Measurements from ENCODE around the gene ZNF438. TPM values are rescaled to one million over a fixed set of nuclear protein-coding genes. Genes with fewer than 3 reads are reported as not detected.

The ZNF438 gene
- total RNA-seq, 2 donors from 2014 or later = 1.9 TPM

DNA sequence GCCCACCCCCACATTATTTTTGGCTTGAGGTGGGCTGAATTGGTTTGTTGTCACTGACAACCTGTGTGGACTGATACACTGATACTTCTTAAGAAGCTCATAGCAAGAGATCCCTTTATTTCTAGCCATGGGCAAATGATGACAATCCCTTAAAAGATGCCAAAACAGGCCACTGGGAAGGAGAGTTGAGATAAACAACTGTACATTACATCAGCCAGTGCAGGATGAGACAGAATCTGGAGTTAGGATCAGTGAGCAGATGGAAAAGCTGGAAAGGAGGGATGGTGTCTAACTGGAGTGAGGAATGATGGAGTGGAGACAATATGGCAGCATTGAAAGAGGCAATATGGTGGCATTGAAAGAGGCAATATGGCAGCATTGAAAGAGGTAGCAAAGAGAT lies 206.2 kb downstream of the ZNF438 start:
- Mint-ChIP-seq H3K4me3 (no peak overlapping the region), H3K9me3 (no peaks in the 10 kb centered on the region), H3K36me3 (no peaks in the 10 kb centered on the region), H3K27ac (no peak overlapping the region), H3K27me3 (peaks cover 5 to 16% of the 10 kb centered on the region in 2 donors), H3K4me1 (ENCODE audit: low read depth in 2 of 2) (no peaks in the 10 kb centered on the region)
- no peak for DNase-seq (ENCODE audit: low spot score)
- ATAC-seq = no peak

DNA sequence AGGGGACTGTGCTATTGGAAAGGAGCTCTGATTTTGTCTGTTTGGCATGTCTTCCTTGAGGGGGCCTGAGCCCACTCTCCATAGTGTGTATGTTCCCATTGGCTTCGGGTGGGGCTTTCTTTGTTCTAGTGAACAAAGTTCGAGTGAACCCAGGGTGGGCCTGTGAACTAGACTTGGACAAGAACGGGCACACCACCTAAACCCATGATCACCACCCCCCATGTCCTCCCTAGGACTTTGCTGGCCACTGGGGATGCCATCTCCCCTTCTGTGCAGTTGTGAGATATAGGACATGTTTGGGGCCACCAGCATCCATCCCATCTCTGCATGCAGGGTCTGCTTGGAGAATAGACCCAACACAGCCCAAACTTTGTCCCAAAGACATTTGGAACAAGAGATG lies 206.6 kb downstream of the ZNF438 start:
- Mint-ChIP-seq H3K27me3 (peaks cover 5 to 16% of the 10 kb centered on the region in 2 donors), H3K9me3 (no peaks in the 10 kb centered on the region), H3K36me3 (no peaks in the 10 kb centered on the region), H3K4me1 (ENCODE audit: low read depth in 2 of 2) (peaks cover 0 to 4% of the 10 kb centered on the region in 2 donors), H3K27ac (no peak overlapping the region), H3K4me3 (no peak overlapping the region)
- ATAC-seq = no peak
- no peak for DNase-seq (ENCODE audit: low spot score)

DNA sequence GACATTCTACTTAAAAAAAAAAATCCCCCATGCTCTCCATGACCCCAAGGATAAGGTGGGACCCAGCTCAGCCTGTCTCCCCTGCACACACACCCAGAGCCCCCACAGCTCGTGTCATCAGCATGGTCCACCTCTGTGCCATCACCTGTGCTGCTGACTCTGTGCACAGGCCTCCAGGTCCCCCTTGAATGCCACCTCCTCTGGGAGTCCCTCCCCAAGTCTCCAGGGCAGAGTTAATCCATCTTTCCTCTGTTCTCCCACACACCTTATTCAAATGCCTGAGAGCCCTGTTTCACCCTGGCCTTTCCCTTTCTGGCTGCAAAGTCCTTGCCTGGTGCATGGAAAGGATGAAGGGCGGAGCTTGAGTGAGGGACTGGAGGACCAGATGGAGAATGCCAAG lies 208.0 kb downstream of the ZNF438 start:
- Mint-ChIP-seq H3K4me3 (no peak overlapping the region), H3K4me1 (ENCODE audit: low read depth in 2 of 2) (peaks cover 0 to 5% of the 10 kb centered on the region in 2 donors), H3K36me3 (no peaks in the 10 kb centered on the region), H3K27me3 (peaks cover 5 to 16% of the 10 kb centered on the region in 2 donors), H3K27ac (no peak overlapping the region), H3K9me3 (no peaks in the 10 kb centered on the region)
- ATAC-seq (no peak), DNase-seq (ENCODE audit: low spot score) (no peak)

DNA sequence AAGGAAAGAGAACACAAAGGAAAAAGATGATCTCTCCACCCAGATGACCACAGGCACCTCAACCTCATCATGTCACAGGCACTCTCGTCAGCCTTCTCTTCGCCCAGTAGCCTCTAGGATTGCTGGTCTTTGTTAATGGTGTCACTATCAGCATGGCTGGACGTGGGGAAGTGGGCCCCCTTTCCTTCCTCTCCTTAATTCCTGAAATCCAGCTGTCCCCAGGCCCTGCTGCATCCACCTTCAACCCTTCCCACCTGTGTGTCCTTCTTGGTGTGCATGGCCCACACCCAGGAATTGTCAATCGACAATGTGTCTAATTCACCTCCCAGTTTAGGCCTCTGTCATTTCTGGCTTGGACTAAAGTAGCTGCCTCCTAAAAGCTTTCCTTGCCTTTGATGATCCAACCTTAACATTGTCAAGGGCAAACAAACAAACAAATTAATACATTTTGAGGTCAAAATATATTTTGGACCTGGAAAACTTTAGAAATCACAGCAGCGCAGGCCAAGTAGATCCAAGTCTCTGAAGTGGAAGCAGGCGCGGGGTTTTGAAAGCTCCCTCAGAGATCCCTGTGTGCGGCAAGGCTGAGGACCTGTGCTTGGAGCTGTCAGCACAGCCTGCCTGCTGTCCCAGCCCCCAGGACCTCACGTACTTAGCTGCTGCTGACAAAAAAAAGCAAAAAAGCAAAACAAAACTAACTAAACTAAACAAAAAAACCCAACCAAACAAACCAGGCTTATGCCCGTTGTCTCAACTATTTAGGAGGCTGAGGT lies 208.8 kb downstream of the ZNF438 start:
- Mint-ChIP-seq H3K4me1 (ENCODE audit: low read depth in 2 of 2) (peaks cover 0 to 5% of the 10 kb centered on the region in 2 donors), H3K36me3 (no peaks in the 10 kb centered on the region), H3K9me3 (no peaks in the 10 kb centered on the region), H3K4me3 (no peak overlapping the region), H3K27me3 (peaks cover 5 to 16% of the 10 kb centered on the region in 2 donors), H3K27ac (no peak overlapping the region)
- DNase-seq (ENCODE audit: low spot score) (no peak), ATAC-seq (no peak)

DNA sequence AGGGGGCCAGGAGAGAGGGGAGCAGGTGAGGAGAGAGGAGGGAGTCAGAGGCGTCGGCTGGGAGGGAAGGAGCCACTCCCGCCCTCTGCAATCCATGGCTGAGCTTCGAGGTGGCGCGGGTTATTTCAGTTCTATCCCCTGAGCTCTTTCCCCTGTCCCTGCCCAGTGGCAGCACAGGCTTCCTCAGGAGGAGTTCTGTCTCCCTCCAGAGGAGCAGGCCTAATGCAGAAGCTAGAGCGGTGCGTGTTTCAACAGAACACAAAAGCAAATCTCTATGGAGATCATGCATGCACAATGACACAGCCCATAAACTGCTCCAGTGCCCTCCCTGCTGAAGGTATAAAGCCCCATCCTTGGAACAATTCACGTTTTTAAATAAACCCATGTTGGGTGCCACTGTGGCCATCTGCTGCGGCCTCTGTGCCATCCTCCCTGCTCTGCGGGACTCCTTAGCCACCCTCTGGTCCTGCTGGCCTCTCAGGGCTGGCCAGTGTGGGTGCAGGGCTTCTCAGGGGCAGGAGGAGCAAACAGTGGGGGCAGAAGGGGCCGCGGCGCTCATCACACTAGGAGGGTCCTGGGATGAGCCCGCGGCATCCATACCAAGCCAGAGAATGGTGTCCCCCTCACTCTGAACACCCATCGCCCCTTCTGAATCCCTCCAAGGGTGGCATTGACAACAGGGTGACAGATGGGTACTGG lies 209.5 kb downstream of the ZNF438 start:
- Mint-ChIP-seq H3K4me1 (ENCODE audit: low read depth in 2 of 2) (peaks cover 0 to 5% of the 10 kb centered on the region in 2 donors), H3K4me3 (no peak overlapping the region), H3K27ac (no peak overlapping the region), H3K36me3 (no peaks in the 10 kb centered on the region), H3K27me3 (peaks cover 5 to 16% of the 10 kb centered on the region in 2 donors), H3K9me3 (no peaks in the 10 kb centered on the region)
- DNase-seq (ENCODE audit: low spot score) = no peak
- no peak for ATAC-seq

DNA sequence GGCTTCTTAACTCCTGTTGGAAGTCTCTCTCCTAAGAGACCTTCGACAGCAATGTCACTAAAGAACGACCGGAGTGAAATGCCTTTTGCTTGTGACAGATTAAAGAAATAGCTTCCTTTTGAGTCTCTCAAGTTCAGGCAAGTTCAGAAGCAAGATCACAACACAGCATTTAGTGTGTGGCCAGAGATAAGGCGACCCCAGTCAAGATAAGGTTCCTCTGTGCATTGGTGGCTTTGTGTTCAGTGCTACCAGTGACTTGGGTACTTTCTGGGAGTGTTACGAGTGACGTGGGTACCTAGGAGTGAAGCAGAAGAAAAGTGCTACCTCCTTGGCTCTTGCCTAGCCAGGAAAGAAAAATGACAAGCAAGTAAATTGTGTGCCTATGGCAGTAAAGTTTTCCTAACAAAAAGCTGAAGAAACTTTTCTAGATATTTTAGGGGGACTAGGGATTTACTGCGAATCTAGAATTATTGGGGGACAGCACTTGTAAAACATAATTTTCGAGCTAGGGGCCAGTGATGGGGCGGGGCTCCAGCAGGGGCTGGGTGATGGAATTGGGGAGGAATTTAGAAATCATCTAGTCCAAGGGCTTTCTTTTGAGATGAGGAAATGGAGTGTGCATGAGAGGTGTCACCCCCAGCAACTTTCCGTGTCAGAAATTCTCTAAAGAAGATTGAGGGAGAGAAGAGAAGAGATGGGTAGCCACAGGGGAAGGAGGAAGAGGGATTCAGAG lies 210.2 kb downstream of the ZNF438 start:
- no peak overlapping the region for H3K27ac Mint-ChIP-seq
- H3K36me3 Mint-ChIP-seq = no peaks in the 10 kb centered on the region
- H3K9me3 Mint-ChIP-seq = no peaks in the 10 kb centered on the region

DNA sequence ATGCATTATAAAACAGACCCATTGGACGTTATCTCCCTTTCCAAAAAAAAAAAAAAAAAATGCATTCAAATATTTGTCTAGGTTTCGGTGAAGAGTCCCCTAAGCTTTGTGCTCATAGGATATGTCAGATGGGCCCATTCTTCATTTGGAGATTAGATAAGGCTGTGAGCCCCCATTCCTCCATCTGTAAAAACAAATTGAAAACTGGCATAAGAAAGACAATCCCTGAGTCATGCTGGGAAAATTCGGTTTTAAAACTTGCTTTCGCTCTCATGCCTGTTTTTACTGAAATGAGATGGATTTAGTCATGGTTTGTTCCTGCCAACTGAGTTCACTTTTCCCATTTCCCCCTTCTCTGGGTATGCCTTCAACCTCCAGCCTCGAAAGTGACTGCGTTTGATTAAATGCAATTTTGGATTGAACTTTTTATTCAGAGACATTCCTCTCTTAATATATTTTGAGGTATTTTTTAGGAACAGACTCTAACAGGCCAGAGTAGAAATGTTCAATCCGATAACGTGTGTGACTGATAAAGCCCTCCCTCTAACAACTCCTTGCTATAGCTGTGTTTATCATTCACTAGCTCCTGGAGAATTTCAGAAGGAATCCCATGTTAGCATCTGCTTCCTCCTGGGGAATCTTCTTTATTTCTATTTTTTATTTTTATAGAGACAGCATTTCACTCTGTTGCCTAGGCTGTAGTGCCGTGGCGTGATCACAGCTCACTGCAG lies 211.2 kb downstream of the ZNF438 start:
- no peaks in the 10 kb centered on the region for H3K36me3 Mint-ChIP-seq
- H3K4me1 Mint-ChIP-seq (ENCODE audit: low read depth in 2 of 2) = peaks cover 0 to 5% of the 10 kb centered on the region in 2 donors
- H3K9me3 Mint-ChIP-seq = no peaks in the 10 kb centered on the region
- DNase-seq (ENCODE audit: low spot score) (no peak), ATAC-seq (no peak)
- H3K27me3 Mint-ChIP-seq = peaks cover 3 to 10% of the 10 kb centered on the region in 2 donors
- H3K27ac Mint-ChIP-seq = no peak overlapping the region
- H3K4me3 Mint-ChIP-seq = no peak overlapping the region

More for the DNA sequence above, 210.2 kb downstream of the ZNF438 start:
- peaks cover 5 to 16% of the 10 kb centered on the region in 2 donors for H3K27me3 Mint-ChIP-seq
- DNase-seq (ENCODE audit: low spot score) (no peak), ATAC-seq (no peak)
- H3K4me3 Mint-ChIP-seq = no peak overlapping the region
- H3K4me1 Mint-ChIP-seq (ENCODE audit: low read depth in 2 of 2) = peaks cover 0 to 5% of the 10 kb centered on the region in 2 donors

DNA sequence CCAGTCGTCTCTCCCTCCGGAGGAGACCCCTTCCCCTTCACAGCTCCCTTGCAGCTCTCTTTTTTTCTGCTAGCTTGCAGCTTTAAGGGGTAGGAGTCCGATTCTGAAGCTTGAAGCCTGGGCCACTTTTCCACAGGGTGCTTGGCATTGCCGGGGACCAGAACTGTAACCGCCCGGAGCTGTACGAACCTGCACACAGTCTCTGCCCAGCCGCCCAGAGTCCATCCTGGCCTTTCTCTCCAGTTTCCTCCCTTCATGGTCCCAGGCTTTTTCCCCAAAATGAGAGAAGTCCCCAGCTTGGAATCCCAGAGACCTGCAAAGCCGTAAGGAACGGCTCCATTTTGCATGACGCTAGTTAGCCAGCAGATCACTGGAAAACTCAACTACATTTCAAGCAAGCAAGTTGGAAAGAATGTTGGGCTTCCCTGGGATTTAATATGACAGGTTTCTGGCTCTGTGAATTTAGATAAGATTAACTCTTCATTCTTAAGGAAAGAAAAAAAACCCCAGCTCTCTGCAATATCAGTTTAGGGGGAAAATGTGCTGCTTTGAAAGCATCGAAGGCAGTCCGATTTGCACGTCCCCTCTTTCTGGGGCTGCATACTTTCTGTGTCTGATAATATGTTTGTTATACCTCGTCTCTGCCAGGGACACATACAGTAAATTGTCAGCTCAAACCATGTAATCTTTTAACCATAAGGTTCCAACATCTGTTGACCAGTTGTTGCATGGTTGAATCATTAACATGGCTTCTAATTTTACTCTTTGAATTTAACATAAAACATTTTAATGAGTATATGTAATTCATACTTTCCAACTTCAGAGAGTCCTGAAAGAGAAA lies 212.1 kb downstream of the ZNF438 start:
- H3K27me3 Mint-ChIP-seq = peaks cover 2 to 5% of the 10 kb centered on the region in 2 donors
- peaks cover 0 to 5% of the 10 kb centered on the region in 2 donors for H3K4me1 Mint-ChIP-seq (ENCODE audit: low read depth in 2 of 2)
- no peaks in the 10 kb centered on the region for H3K9me3 Mint-ChIP-seq
- H3K27ac Mint-ChIP-seq = no peak overlapping the region
- no peaks in the 10 kb centered on the region for H3K36me3 Mint-ChIP-seq
- no peak overlapping the region for H3K4me3 Mint-ChIP-seq
- ATAC-seq (no peak), DNase-seq (ENCODE audit: low spot score) (no peak)

DNA sequence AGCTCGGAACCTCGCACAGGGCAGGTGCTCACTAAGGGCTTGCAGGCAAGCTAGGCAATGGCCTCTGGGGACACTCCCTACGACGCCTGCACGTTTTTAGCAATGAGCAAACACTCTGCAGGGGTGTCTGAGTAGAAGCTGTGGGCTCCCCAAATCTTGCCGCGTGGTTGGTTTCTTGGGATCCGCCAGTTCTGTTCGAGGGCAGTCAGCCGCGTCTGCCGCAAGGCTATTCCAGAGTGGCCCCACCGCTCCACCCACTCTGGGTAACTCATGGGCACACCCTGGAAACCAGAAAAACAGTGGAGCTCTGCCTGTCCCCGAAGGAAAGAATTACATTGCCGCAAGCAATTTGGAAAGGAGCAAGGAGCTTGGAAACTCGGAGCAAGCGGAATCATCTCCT lies 212.8 kb downstream of the ZNF438 start:
- DNase-seq (ENCODE audit: low spot score) (no peak), ATAC-seq (no peak)
- no peaks in the 10 kb centered on the region for H3K36me3 Mint-ChIP-seq
- H3K4me1 Mint-ChIP-seq (ENCODE audit: low read depth in 2 of 2) = peaks cover 0 to 5% of the 10 kb centered on the region in 2 donors
- peaks cover 0 to 5% of the 10 kb centered on the region in 2 donors for H3K27me3 Mint-ChIP-seq
- H3K27ac Mint-ChIP-seq = no peak overlapping the region
- H3K4me3 Mint-ChIP-seq = no peak overlapping the region
- no peaks in the 10 kb centered on the region for H3K9me3 Mint-ChIP-seq

DNA sequence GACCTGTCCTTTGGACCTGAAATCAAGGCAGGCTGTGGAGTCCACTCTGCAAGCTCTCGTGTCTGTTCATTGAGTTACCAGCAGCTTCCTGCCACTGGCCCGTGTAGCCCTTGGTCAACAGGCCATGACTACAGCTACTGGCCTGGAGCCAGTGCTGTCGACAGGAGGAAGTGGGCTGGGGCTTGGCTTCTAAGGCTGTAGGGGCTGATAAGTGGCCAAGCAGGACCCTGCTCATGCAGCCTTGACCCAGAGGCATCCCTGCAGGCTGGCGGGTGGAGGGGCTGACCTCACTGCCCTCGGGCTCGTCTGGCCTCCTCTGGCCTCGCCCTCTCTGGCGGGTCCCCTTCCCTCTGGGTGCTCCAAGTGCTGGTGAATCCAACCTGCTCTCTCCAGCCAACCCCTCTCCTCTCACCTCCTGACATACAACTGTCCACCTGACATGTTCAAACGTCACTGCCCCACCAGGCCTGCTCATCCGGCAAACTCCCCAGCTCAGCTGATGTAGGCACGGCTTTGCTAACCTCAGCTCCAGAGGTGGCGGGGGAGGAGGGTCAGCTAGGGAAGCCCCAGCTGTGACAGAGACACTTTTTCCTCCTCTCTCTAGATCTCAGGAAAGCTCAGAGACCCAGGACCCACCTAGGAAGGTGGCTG lies 213.5 kb downstream of the ZNF438 start:
- H3K9me3 Mint-ChIP-seq = no peaks in the 10 kb centered on the region
- no peak overlapping the region for H3K27ac Mint-ChIP-seq
- H3K27me3 Mint-ChIP-seq = peaks cover 0 to 5% of the 10 kb centered on the region in 2 donors
- DNase-seq (ENCODE audit: low spot score) (no peak), ATAC-seq (peak; percentile 54 to 77)
- peaks cover 0 to 11% of the 10 kb centered on the region in 2 donors for H3K4me1 Mint-ChIP-seq (ENCODE audit: low read depth in 2 of 2)
- no peak overlapping the region for H3K4me3 Mint-ChIP-seq
- no peaks in the 10 kb centered on the region for H3K36me3 Mint-ChIP-seq

DNA sequence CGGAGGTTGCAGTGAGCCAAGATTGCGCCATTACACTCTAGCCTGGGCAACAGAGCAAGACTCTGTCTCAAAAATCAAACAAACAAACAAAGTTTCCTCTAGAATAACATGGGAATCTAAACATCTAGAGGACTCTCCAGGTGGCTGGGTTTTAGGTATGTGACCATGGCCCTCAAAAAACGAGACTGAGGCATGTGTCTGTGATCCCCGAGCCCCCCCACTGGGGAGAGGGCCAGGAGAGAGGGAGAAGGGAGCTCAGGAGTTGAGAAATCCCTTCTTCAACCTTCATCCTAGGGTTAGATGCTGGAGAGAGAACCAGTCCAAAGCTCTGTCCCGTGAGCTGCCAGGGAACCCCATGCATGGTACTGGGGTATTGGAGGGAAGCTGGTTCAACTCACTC lies 214.1 kb downstream of the ZNF438 start:
- Mint-ChIP-seq H3K36me3 (no peaks in the 10 kb centered on the region), H3K4me1 (ENCODE audit: low read depth in 2 of 2) (peaks cover 0 to 11% of the 10 kb centered on the region in 2 donors), H3K27ac (no peak overlapping the region), H3K9me3 (no peaks in the 10 kb centered on the region), H3K4me3 (no peak overlapping the region), H3K27me3 (peaks cover 0 to 5% of the 10 kb centered on the region in 2 donors)
- DNase-seq (ENCODE audit: low spot score) (no peak), ATAC-seq (no peak)

DNA sequence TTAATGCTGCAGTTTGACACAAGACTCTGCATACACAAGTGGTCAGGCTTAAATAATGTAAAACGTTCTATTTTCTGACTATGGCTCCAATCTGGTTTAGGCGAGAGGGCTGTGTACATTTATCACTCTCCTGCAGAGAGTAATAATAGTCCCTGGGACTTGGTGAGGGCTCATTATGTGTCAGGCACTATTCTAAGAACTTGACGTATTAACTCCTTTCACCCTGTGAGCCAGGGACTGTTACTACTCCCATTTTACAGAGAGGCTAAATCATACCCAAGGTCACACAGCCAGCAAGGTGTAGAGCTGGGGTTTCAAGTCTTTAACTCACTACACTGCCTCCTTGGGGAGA lies 214.9 kb downstream of the ZNF438 start:
- DNase-seq (ENCODE audit: low spot score) (no peak), ATAC-seq (no peak)
- Mint-ChIP-seq H3K4me3 (no peak overlapping the region), H3K9me3 (no peaks in the 10 kb centered on the region), H3K27ac (no peak overlapping the region), H3K27me3 (peaks cover 0 to 5% of the 10 kb centered on the region in 2 donors), H3K4me1 (ENCODE audit: low read depth in 2 of 2) (peaks cover 0 to 18% of the 10 kb centered on the region in 2 donors), H3K36me3 (no peaks in the 10 kb centered on the region)
